Effector CD4-positive, alpha-beta T cell (primary cell): ENCODE data around the gene EXT2.

Source experiments
- DNase-seq: peaks from one replicate; pipeline ENCODE4 v3.0.0-alpha.2; 2020

The EXT2 gene

GRCh38 chr11:44174842-44175241, 79.4 kb downstream of the EXT2 start:
- no peak for DNase-seq

GRCh38 chr11:44176546-44177213, 81.2 kb downstream of the EXT2 start:
- no peak for DNase-seq

GRCh38 chr11:44177905-44178304, 82.4 kb downstream of the EXT2 start:
- no peak for DNase-seq

GRCh38 chr11:44178381-44178780, 82.9 kb downstream of the EXT2 start:
- no peak for DNase-seq

GRCh38 chr11:44179173-44179572, 83.7 kb downstream of the EXT2 start:
- DNase-seq = no peak

- DNase-seq = no peak
These were observed 84.6 kb downstream of the EXT2 start for GRCh38 chr11:44180107-44180506.

- no peak for DNase-seq
These were observed 90.0 kb downstream of the EXT2 start for GRCh38 chr11:44185522-44185921.

- DNase-seq = no peak
These were observed 90.9 kb downstream of the EXT2 start for GRCh38 chr11:44186321-44186930.

GRCh38 chr11:44188643-44189042, 93.2 kb downstream of the EXT2 start:
- DNase-seq = no peak

GRCh38 chr11:44189986-44190882, 94.8 kb downstream of the EXT2 start:
- DNase-seq = no peak

- DNase-seq = no peak
These were observed 95.4 kb downstream of the EXT2 start for GRCh38 chr11:44190883-44191230.

- DNase-seq = no peak
These were observed 96.0 kb downstream of the EXT2 start for GRCh38 chr11:44191322-44192016.

GRCh38 chr11:44192017-44192385, 96.5 kb downstream of the EXT2 start:
- DNase-seq = no peak

- no peak for DNase-seq
These were observed 97.1 kb downstream of the EXT2 start for GRCh38 chr11:44192462-44193100.

- DNase-seq = no peak
These were observed 98.4 kb downstream of the EXT2 start for GRCh38 chr11:44193856-44194255.

- no peak for DNase-seq
These were observed 102.8 kb downstream of the EXT2 start for GRCh38 chr11:44198146-44198724.

GRCh38 chr11:44199298-44199697, 103.8 kb downstream of the EXT2 start:
- DNase-seq = no peak

- DNase-seq = no peak
These were observed 104.3 kb downstream of the EXT2 start for GRCh38 chr11:44199816-44200215.

- no peak for DNase-seq
These were observed 108.0 kb downstream of the EXT2 start for GRCh38 chr11:44203270-44204043.

GRCh38 chr11:44205352-44205751, 109.9 kb downstream of the EXT2 start:
- no peak for DNase-seq

- DNase-seq = no peak
These were observed 110.4 kb downstream of the EXT2 start for GRCh38 chr11:44205836-44206235.

GRCh38 chr11:44207292-44207691, 111.8 kb downstream of the EXT2 start:
- DNase-seq = no peak
